PC-9 (cell line): ENCODE results near the gene PPM1J.

Source experiments
- EZH2 ChIP-seq: fragments of 200-600 bp; sonication (generic); IDR thresholded peaks from 2 replicates; pipeline ENCODE4 v1.8.0; 2017; ENCODE audit warnings: antibody characterized with exemption, low read depth
- TF ChIP-seq, protein P1 (sequence below): fragments of 200-600 bp; sonication (generic); conservative IDR thresholded peaks from 2 replicates; pipeline ENCODE4 v1.6.1; 2017; ENCODE audit warnings: mixed run types, antibody characterized with exemption, mild to moderate bottlenecking, moderate library complexity

DNA sequence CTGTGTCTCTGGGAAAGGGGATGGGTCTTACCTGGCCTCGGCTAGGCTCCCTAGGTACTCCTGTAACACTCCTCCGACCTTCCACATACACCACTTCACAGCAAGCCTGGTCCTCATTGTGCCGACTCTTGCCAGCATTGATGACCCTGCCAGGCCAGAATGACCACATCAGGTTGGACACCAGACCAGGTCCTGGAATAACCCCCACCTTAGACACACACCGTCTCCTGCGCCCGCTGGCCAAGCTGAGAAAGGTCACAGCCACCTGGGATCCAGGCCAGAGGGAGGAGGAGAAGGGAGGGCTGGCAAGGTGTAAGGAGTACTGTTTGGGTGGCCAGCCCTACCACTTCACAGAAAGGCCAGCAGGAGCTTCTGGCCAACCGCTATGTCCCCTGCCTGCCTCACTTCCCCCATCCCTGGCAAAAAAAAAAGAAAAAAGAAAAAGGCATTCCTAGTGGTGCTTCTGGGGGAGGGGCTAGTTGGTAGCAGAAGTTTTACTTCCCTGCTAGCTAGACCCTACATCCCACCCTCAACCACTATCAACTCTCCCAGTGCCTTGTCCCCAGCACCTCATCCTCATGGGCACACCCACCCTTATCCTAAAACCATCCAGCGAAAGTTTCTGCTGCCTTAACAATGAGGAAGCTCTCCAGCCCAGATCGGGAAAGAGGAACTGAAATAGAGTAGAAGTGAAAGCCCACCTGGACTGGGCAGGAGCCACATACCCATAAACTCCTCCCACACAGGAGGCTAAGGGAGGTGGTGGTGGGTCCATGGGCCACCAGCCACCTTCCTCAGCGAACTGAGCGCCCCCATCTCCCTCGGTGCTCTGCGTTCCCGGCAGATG is 1.4 kb downstream of the PPM1J start:
- TF ChIP-seq, protein P1, sequence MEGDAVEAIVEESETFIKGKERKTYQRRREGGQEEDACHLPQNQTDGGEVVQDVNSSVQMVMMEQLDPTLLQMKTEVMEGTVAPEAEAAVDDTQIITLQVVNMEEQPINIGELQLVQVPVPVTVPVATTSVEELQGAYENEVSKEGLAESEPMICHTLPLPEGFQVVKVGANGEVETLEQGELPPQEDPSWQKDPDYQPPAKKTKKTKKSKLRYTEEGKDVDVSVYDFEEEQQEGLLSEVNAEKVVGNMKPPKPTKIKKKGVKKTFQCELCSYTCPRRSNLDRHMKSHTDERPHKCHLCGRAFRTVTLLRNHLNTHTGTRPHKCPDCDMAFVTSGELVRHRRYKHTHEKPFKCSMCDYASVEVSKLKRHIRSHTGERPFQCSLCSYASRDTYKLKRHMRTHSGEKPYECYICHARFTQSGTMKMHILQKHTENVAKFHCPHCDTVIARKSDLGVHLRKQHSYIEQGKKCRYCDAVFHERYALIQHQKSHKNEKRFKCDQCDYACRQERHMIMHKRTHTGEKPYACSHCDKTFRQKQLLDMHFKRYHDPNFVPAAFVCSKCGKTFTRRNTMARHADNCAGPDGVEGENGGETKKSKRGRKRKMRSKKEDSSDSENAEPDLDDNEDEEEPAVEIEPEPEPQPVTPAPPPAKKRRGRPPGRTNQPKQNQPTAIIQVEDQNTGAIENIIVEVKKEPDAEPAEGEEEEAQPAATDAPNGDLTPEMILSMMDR: no peak
- no peak for TF ChIP-seq EZH2
